ENCODE measurements around the gene SRGAP3.

SRGAP3 gene

GRCh38 chr3:9208605-9209152 is 40.8 kb downstream of the SRGAP3 start:
- no peaks in the 10 kb centered on the region for H3K36me3 Mint-ChIP-seq (ENCODE audit: low read depth)
- H3K27ac Mint-ChIP-seq = no peak overlapping the region
- peaks cover 7% of the 10 kb centered on the region for H3K27me3 Mint-ChIP-seq (ENCODE audit: low read depth)
- peaks cover 17% of the 10 kb centered on the region for H3K4me1 Mint-ChIP-seq (ENCODE audit: low read depth)
- H3K9me3 Mint-ChIP-seq = no peaks in the 10 kb centered on the region
- DNase-seq (ENCODE audit: low spot score) = no peak
- no peak overlapping the region for H3K4me3 Mint-ChIP-seq

- DNase-seq (ENCODE audit: low spot score) = no peak
- Mint-ChIP-seq H3K27ac (no peak overlapping the region), H3K9me3 (no peaks in the 10 kb centered on the region), H3K4me3 (no peak overlapping the region), H3K4me1 (ENCODE audit: low read depth) (peaks cover 11% of the 10 kb centered on the region), H3K27me3 (ENCODE audit: low read depth) (peaks cover 7% of the 10 kb centered on the region), H3K36me3 (ENCODE audit: low read depth) (no peaks in the 10 kb centered on the region)
Observed at GRCh38 chr3:9207116-9207763, 42.2 kb downstream of the SRGAP3 start.

- H3K4me1 Mint-ChIP-seq (ENCODE audit: low read depth) = peaks cover 11% of the 10 kb centered on the region
- no peak overlapping the region for H3K4me3 Mint-ChIP-seq
- no peak for DNase-seq (ENCODE audit: low spot score)
- H3K9me3 Mint-ChIP-seq = no peaks in the 10 kb centered on the region
- peaks cover 7% of the 10 kb centered on the region for H3K27me3 Mint-ChIP-seq (ENCODE audit: low read depth)
- H3K27ac Mint-ChIP-seq = no peak overlapping the region
- no peaks in the 10 kb centered on the region for H3K36me3 Mint-ChIP-seq (ENCODE audit: low read depth)
Observed at GRCh38 chr3:9206287-9206686, 43.2 kb downstream of the SRGAP3 start.

GRCh38 chr3:9205345-9206143 is 43.9 kb downstream of the SRGAP3 start:
- peaks cover 7% of the 10 kb centered on the region for H3K27me3 Mint-ChIP-seq (ENCODE audit: low read depth)
- H3K27ac Mint-ChIP-seq = no peak overlapping the region
- no peaks in the 10 kb centered on the region for H3K36me3 Mint-ChIP-seq (ENCODE audit: low read depth)
- H3K4me3 Mint-ChIP-seq = no peak overlapping the region
- H3K4me1 Mint-ChIP-seq (ENCODE audit: low read depth) = peaks cover 10% of the 10 kb centered on the region
- H3K9me3 Mint-ChIP-seq = no peaks in the 10 kb centered on the region
- no peak for DNase-seq (ENCODE audit: low spot score)

- Mint-ChIP-seq H3K27ac (no peak overlapping the region), H3K9me3 (no peaks in the 10 kb centered on the region), H3K4me3 (no peak overlapping the region), H3K36me3 (ENCODE audit: low read depth) (no peaks in the 10 kb centered on the region), H3K4me1 (ENCODE audit: low read depth) (peaks cover 10% of the 10 kb centered on the region), H3K27me3 (ENCODE audit: low read depth) (peaks cover 13% of the 10 kb centered on the region)
- no peak for DNase-seq (ENCODE audit: low spot score)
Observed at GRCh38 chr3:9204253-9204992, 45.0 kb downstream of the SRGAP3 start.

GRCh38 chr3:9203317-9203716 is 46.1 kb downstream of the SRGAP3 start:
- H3K4me3 Mint-ChIP-seq = no peak overlapping the region
- H3K9me3 Mint-ChIP-seq = no peaks in the 10 kb centered on the region
- H3K27me3 Mint-ChIP-seq (ENCODE audit: low read depth) = peaks cover 8% of the 10 kb centered on the region
- no peaks in the 10 kb centered on the region for H3K36me3 Mint-ChIP-seq (ENCODE audit: low read depth)
- H3K27ac Mint-ChIP-seq = no peak overlapping the region
- DNase-seq (ENCODE audit: low spot score) = no peak
- H3K4me1 Mint-ChIP-seq (ENCODE audit: low read depth) = peaks cover 10% of the 10 kb centered on the region

- Mint-ChIP-seq H3K4me1 (ENCODE audit: low read depth) (peaks cover 10% of the 10 kb centered on the region), H3K9me3 (no peaks in the 10 kb centered on the region), H3K27ac (no peak overlapping the region), H3K36me3 (ENCODE audit: low read depth) (no peaks in the 10 kb centered on the region), H3K27me3 (ENCODE audit: low read depth) (peaks cover 10% of the 10 kb centered on the region), H3K4me3 (no peak overlapping the region)
- DNase-seq (ENCODE audit: low spot score) = no peak
Observed at GRCh38 chr3:9202546-9202945, 46.9 kb downstream of the SRGAP3 start.

- H3K4me1 Mint-ChIP-seq (ENCODE audit: low read depth) = peaks cover 10% of the 10 kb centered on the region
- H3K27ac Mint-ChIP-seq = no peak overlapping the region
- DNase-seq (ENCODE audit: low spot score) = no peak
- H3K27me3 Mint-ChIP-seq (ENCODE audit: low read depth) = peaks cover 14% of the 10 kb centered on the region
- no peaks in the 10 kb centered on the region for H3K36me3 Mint-ChIP-seq (ENCODE audit: low read depth)
- H3K4me3 Mint-ChIP-seq = no peak overlapping the region
- no peaks in the 10 kb centered on the region for H3K9me3 Mint-ChIP-seq
Observed at GRCh38 chr3:9201955-9202354, 47.5 kb downstream of the SRGAP3 start.

GRCh38 chr3:9201266-9201665 is 48.2 kb downstream of the SRGAP3 start:
- Mint-ChIP-seq H3K4me3 (no peak overlapping the region), H3K27me3 (ENCODE audit: low read depth) (peaks cover 14% of the 10 kb centered on the region), H3K36me3 (ENCODE audit: low read depth) (no peaks in the 10 kb centered on the region), H3K9me3 (no peaks in the 10 kb centered on the region), H3K27ac (no peak overlapping the region), H3K4me1 (ENCODE audit: low read depth) (peaks cover 5% of the 10 kb centered on the region)
- no peak for DNase-seq (ENCODE audit: low spot score)

- Mint-ChIP-seq H3K9me3 (no peaks in the 10 kb centered on the region), H3K27me3 (ENCODE audit: low read depth) (peaks cover 16% of the 10 kb centered on the region), H3K4me3 (no peak overlapping the region), H3K36me3 (ENCODE audit: low read depth) (no peaks in the 10 kb centered on the region), H3K4me1 (ENCODE audit: low read depth) (no peaks in the 10 kb centered on the region), H3K27ac (no peak overlapping the region)
- DNase-seq (ENCODE audit: low spot score) = no peak
Observed at GRCh38 chr3:9199775-9200174, 49.7 kb downstream of the SRGAP3 start.

GRCh38 chr3:9198899-9199335 is 50.5 kb downstream of the SRGAP3 start:
- Mint-ChIP-seq H3K9me3 (no peaks in the 10 kb centered on the region), H3K4me1 (ENCODE audit: low read depth) (no peaks in the 10 kb centered on the region), H3K4me3 (no peak overlapping the region), H3K27ac (no peak overlapping the region), H3K36me3 (ENCODE audit: low read depth) (no peaks in the 10 kb centered on the region), H3K27me3 (ENCODE audit: low read depth) (peaks cover 16% of the 10 kb centered on the region)
- no peak for DNase-seq (ENCODE audit: low spot score)

- Mint-ChIP-seq H3K36me3 (ENCODE audit: low read depth) (no peaks in the 10 kb centered on the region), H3K4me3 (no peak overlapping the region), H3K4me1 (ENCODE audit: low read depth) (no peaks in the 10 kb centered on the region), H3K9me3 (no peaks in the 10 kb centered on the region), H3K27me3 (ENCODE audit: low read depth) (peaks cover 16% of the 10 kb centered on the region), H3K27ac (no peak overlapping the region)
- no peak for DNase-seq (ENCODE audit: low spot score)
Observed at GRCh38 chr3:9198261-9198660, 51.2 kb downstream of the SRGAP3 start.

GRCh38 chr3:9196020-9196419 is 53.4 kb downstream of the SRGAP3 start:
- Mint-ChIP-seq H3K36me3 (ENCODE audit: low read depth) (no peaks in the 10 kb centered on the region), H3K27me3 (ENCODE audit: low read depth) (peaks cover 19% of the 10 kb centered on the region), H3K9me3 (no peaks in the 10 kb centered on the region), H3K27ac (no peak overlapping the region), H3K4me3 (no peak overlapping the region), H3K4me1 (ENCODE audit: low read depth) (no peaks in the 10 kb centered on the region)
- DNase-seq (ENCODE audit: low spot score) = no peak

- no peak overlapping the region for H3K4me3 Mint-ChIP-seq
- no peak overlapping the region for H3K27ac Mint-ChIP-seq
- H3K27me3 Mint-ChIP-seq (ENCODE audit: low read depth) = peaks cover 19% of the 10 kb centered on the region
- no peak for DNase-seq (ENCODE audit: low spot score)
- no peaks in the 10 kb centered on the region for H3K4me1 Mint-ChIP-seq (ENCODE audit: low read depth)
- H3K9me3 Mint-ChIP-seq = no peaks in the 10 kb centered on the region
- no peaks in the 10 kb centered on the region for H3K36me3 Mint-ChIP-seq (ENCODE audit: low read depth)
Observed at GRCh38 chr3:9195390-9195789, 54.1 kb downstream of the SRGAP3 start.

Data from T-helper 2 cell treated with Interferon-gamma antibody and Interleukin-4, amounts not matched to agents 5 μg/mL and 100 μg/mL, for 36 hours (primary cell).